Neural cell (in vitro differentiated cells): ENCODE results near the gene FA2H.

ENCODE experiments used
- EP300 ChIP-seq: fragments of 450-650 bp; conservative IDR thresholded peaks from 2 replicates; pipeline ENCODE4 v1.6.1; 2014; ENCODE audit warnings: antibody characterized with exemption, mild to moderate bottlenecking, moderate library complexity; ENCODE audit not compliant: poor library complexity, severe bottlenecking
- EZH2 ChIP-seq: fragments of 200-600, 300-800 bp; shearing (Covaris generic), sonication (generic); IDR thresholded peaks from 2 replicates; pipeline ENCODE4 v1.6.1; 2014; ENCODE audit warnings: antibody characterized with exemption, low read length, borderline replicate concordance, mild to moderate bottlenecking; ENCODE audit not compliant: insufficient read depth, poor library complexity, severe bottlenecking
- POLR2AphosphoS5 ChIP-seq: IDR thresholded peaks from 2 replicates; pipeline ENCODE4 v1.6.1; 2012
- RAD21 ChIP-seq: fragments of 450-650 bp; conservative IDR thresholded peaks from 2 replicates; pipeline ENCODE4 v1.6.1; 2014; ENCODE audit warnings: antibody characterized with exemption, mild to moderate bottlenecking, moderate library complexity
- TF ChIP-seq, protein P1 (sequence below): fragments of 450-650 bp; IDR thresholded peaks from 2 replicates; pipeline ENCODE4 v1.5.1; 2014; ENCODE audit warnings: antibody characterized with exemption, mild to moderate bottlenecking, moderate library complexity; ENCODE audit not compliant: poor library complexity, severe bottlenecking

DNA sequence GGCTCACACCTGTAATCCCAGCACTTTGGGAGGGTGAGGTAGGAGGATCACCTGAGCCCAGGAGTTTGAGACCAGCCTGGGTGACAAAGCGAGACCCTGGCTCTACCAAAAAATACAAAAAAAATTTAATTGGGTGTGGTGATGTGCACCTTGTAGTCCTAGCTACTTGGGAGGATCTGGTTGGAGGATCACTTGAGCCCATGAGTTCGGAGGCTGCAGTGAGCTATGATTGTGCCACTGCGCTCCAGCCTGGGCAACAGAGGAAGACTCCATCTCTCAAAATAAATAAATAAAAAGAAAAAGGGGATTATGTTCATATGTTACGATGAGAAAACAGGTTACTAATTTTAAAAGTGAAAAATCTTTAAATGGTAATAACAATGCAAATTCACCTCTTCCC lies 75.0 kb downstream of the FA2H start:
- TF ChIP-seq, protein P1, sequence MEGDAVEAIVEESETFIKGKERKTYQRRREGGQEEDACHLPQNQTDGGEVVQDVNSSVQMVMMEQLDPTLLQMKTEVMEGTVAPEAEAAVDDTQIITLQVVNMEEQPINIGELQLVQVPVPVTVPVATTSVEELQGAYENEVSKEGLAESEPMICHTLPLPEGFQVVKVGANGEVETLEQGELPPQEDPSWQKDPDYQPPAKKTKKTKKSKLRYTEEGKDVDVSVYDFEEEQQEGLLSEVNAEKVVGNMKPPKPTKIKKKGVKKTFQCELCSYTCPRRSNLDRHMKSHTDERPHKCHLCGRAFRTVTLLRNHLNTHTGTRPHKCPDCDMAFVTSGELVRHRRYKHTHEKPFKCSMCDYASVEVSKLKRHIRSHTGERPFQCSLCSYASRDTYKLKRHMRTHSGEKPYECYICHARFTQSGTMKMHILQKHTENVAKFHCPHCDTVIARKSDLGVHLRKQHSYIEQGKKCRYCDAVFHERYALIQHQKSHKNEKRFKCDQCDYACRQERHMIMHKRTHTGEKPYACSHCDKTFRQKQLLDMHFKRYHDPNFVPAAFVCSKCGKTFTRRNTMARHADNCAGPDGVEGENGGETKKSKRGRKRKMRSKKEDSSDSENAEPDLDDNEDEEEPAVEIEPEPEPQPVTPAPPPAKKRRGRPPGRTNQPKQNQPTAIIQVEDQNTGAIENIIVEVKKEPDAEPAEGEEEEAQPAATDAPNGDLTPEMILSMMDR, result no peak
- no peak for TF ChIP-seq EZH2
- no peak for TF ChIP-seq EP300
- no peak for TF ChIP-seq POLR2AphosphoS5
- no peak for TF ChIP-seq RAD21
